GM12892 (cell line): ENCODE data around the gene THADA.

Experiments used
- POLR2A ChIP-seq: IDR thresholded peaks from 2 replicates; pipeline ENCODE4 v1.6.1; 2011; ENCODE audit warnings: low read depth, low read length, control low read depth
- POLR2AphosphoS5 ChIP-seq: IDR thresholded peaks from 2 replicates; pipeline ENCODE4 v1.6.1; 2011; ENCODE audit warnings: low read depth, low read length, control low read depth
- TAF1 ChIP-seq: IDR thresholded peaks from 2 replicates; pipeline ENCODE4 v1.6.1; 2011; ENCODE audit warnings: low read depth, mild to moderate bottlenecking, control low read depth, low read length, borderline replicate concordance

DNA sequence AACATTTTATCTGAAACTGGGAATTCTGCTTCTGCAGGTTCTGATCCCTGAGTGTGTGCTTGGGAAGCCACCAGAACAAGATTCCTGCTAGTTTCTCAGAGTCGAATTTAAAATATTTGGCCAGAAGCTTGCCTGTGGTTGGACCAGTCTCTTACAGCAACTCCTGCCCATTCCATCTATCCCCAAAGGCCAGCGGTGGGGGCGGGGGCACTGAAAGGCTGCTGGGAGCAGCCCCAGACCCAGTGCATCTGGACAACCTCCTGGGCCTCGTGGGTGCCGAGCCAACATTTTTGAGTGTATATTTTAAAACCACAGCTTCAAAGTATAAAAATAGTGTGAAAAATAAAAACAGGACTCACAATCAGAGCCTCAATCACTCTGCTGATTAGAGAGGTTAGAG lies 330.8 kb downstream of the THADA start:
- TF ChIP-seq POLR2AphosphoS5 = no peak
- TF ChIP-seq POLR2A = no peak
- no peak for TF ChIP-seq TAF1
